ENCODE data around the gene EMX2.

- no peak for TF ChIP-seq YY1 (IDR thresholded peaks at IDR 0.05; ENCODE audit: insufficient read depth, insufficient read length)
- TF ChIP-seq ZNF274 (IDR thresholded peaks at IDR 0.05; ENCODE audit: low read depth, low read length) = no peak
- no peak for TF ChIP-seq SUZ12 (IDR thresholded peaks at IDR 0.05; ENCODE audit: extremely low read depth, insufficient read depth, insufficient read length)
These were observed 25.9 kb upstream of the EMX2 start for GRCh38 chr10:117516681-117517080.

All from NT2/D1 (cell line).